GM12878 (cell line): ENCODE data around the gene LRRC74B. TPM values are rescaled to one million over a fixed set of nuclear protein-coding genes. Genes with fewer than 3 reads are reported as not detected.

Source experiments
- ATAC-seq: fragments of 200-7000 bp; cut with Tn5 transposase; 3 replicates; pipeline ENCODE4 v1.9.1; 2020; ENCODE audit warnings: mild to moderate bottlenecking, moderate library complexity
- BruUV-seq: library from RNA; stranded (reverse); fragments of 400-500 nt; replicated peaks from 2 replicates; lab custom pipeline; 2021; lab: Mats Ljungman, UMichigan
- CTCF ChIA-PET: fragments of 300-600 bp; sonication (Branson Sonifier 250); formaldehyde crosslinking; extraction: SDS; loops from one replicate; lab custom pipeline; 2021; ENCODE audit warnings: inconsistent platforms; lab: Yijun Ruan, JAX
- POLR2A ChIA-PET: fragments of 350-600 bp; formaldehyde crosslinking; extraction: SDS; loops from one replicate; lab custom pipeline; 2021; ENCODE audit warnings: inconsistent platforms; lab: Charles Lee
- RAD21 ChIA-PET: fragments of 300-600 bp; sonication (Branson Sonifier 250); formaldehyde crosslinking; loops from one replicate; lab custom pipeline; 2023; ENCODE audit warnings: antibody characterized with exemption; ENCODE audit not compliant: unreplicated experiment; lab: Charles Lee
- SMC1A ChIA-PET: fragments of 300-600 bp; sonication (Branson Sonifier 250); formaldehyde crosslinking; loops from one replicate; lab custom pipeline; 2023; ENCODE audit not compliant: unreplicated experiment, uncharacterized antibody; lab: Charles Lee
- DNase-seq: peaks from one replicate; pipeline ENCODE4 v3.0.0-alpha.2; 2011; ENCODE audit warnings: low read depth, low spot score
- FAIRE-seq: peaks from 3 replicates; lab custom pipeline; 2011; peaks lifted over from hg19 to GRCh38; lab: Jason Lieb, UNC
- H2AFZ ChIP-seq: 2 replicates; pipeline ENCODE4 v1.6.0; 2011; ENCODE audit warnings: low read depth, low read length, control low read depth; ENCODE audit not compliant: control insufficient read depth
- H3K27ac ChIP-seq: 2 replicates; pipeline ENCODE4 v1.5.1; 2011; ENCODE audit warnings: control low read depth; ENCODE audit not compliant: control insufficient read depth, insufficient read depth
- H3K27me3 ChIP-seq, 2 experiments: replicated peaks in 1 of 2; 2 replicates each; pipeline versions ENCODE4 v1.6.0 to v1.6.1; 2011; ENCODE audit warnings: low read length in 1 of 2; ENCODE audit not compliant: control insufficient read depth in 2 of 2, insufficient read depth in 2 of 2
- H3K36me3 ChIP-seq, 2 experiments: 2 replicates each; pipeline ENCODE4 v1.5.1; 2011; ENCODE audit warnings: low read length in 1 of 2; ENCODE audit not compliant: control insufficient read depth in 2 of 2, insufficient read depth in 2 of 2
- H3K4me1 ChIP-seq: 2 replicates; pipeline ENCODE4 v1.6.1; 2011; ENCODE audit warnings: mild to moderate bottlenecking, low read length, moderate library complexity, mixed read lengths; ENCODE audit not compliant: control insufficient read depth, insufficient read depth
- H3K4me2 ChIP-seq: 2 replicates; pipeline ENCODE4 v1.6.0; 2011; ENCODE audit warnings: control low read depth; ENCODE audit not compliant: control insufficient read depth, insufficient read depth
- H3K4me3 ChIP-seq: fragments of 200-600 bp; sonication (generic); 2 replicates; pipeline ENCODE4 v1.5.1; 2016
- H3K79me2 ChIP-seq: 2 replicates; pipeline ENCODE4 v1.6.0; 2011; ENCODE audit warnings: low read length; ENCODE audit not compliant: control insufficient read depth, insufficient read depth
- H3K9ac ChIP-seq: 2 replicates; pipeline ENCODE4 v1.8.0; 2011; ENCODE audit warnings: low read length, control low read depth, mixed read lengths; ENCODE audit not compliant: control insufficient read depth, insufficient read depth
- H3K9me3 ChIP-seq: replicated peaks from 3 replicates; pipeline ENCODE4 v1.5.1; 2011; ENCODE audit warnings: mild to moderate bottlenecking, low read length; ENCODE audit not compliant: control insufficient read depth, insufficient read depth
- H4K20me1 ChIP-seq: 2 replicates; pipeline ENCODE4 v1.6.0; 2011; ENCODE audit not compliant: control insufficient read depth, insufficient read depth
- CREM ChIP-seq: IDR thresholded peaks from 2 replicates; pipeline ENCODE4 v1.6.1; 2014; ENCODE audit warnings: antibody characterized with exemption, low read depth
- FOXM1 ChIP-seq: IDR thresholded peaks from 2 replicates; pipeline ENCODE4 v1.6.1; 2012; ENCODE audit warnings: low read depth, mild to moderate bottlenecking, inconsistent platforms, low read length, moderate library complexity
- GABPA ChIP-seq: IDR thresholded peaks from 2 replicates; pipeline ENCODE4 v1.6.1; 2014; ENCODE audit warnings: antibody characterized with exemption, low read depth, mild to moderate bottlenecking, inconsistent platforms
- NR2C2 ChIP-seq: IDR thresholded peaks from 2 replicates; pipeline ENCODE4 v1.6.1; 2011; ENCODE audit warnings: borderline replicate concordance, low read depth; ENCODE audit not compliant: control insufficient read depth, insufficient read length
- NRF1 ChIP-seq: conservative IDR thresholded peaks from 2 replicates; pipeline ENCODE4 v1.6.1; 2011; ENCODE audit warnings: mild to moderate bottlenecking, low read depth, low read length, improper control_type of control experiment
- SMAD5 ChIP-seq: IDR thresholded peaks from 2 replicates; pipeline ENCODE4 v1.6.1; 2016; ENCODE audit warnings: antibody characterized with exemption, low read depth
- STAT1 ChIP-seq: fragments of 450-650 bp; conservative IDR thresholded peaks from 2 replicates; pipeline ENCODE4 v1.6.1; 2014; ENCODE audit warnings: antibody characterized with exemption, mild to moderate bottlenecking
- TAF1 ChIP-seq: IDR thresholded peaks from 2 replicates; pipeline ENCODE4 v1.6.1; 2011; ENCODE audit warnings: mild to moderate bottlenecking, low read depth, low read length, borderline replicate concordance
- WGBS: methylation state at CpG from one replicate; pipeline ENCODE4 v1.1.6; 2016; ENCODE audit warnings: low lambda C conversion rate; ENCODE audit not compliant: insufficient replicate concordance, insufficient coverage; ENCODE audit errors: missing lambda C conversion rate; 5-methylcytosine and 5-hydroxymethylcytosine counted together
- in situ Hi-C: fragments of 300-500 bp; cut with MboI; formaldehyde crosslinking; loops from 9 replicates; pipeline ENCODE4 v1.14.3; 2018; ENCODE audit warnings: mixed read lengths
- intact Hi-C: fragments of 100-400 bp; cut with micrococcal nuclease; formaldehyde crosslinking; loops from one replicate; pipeline ENCODE4 v1.14.2; 2022; ENCODE audit not compliant: unreplicated experiment
- polyA plus RNA-seq, 11 experiments: library from polyadenylated mRNA; depleted of rRNA in 4 of 11; unstranded in 6 of 11; stranded (reverse) in 5 of 11; fragments of >200 nt; fragmentation: Nextera tagmentation in 4 of 11; fragmentation: Illumina TruSeq in 1 of 11; extraction: Ambion mirVana in 4 of 11; extraction: Trizol in 1 of 11; gene quantifications; 1 replicate in 1 of 11; 2 replicates in 10 of 11; pipeline versions ENCODE4 v1.2.1 to v1.2.3, GENCODE V29; 2011 to 2016; ENCODE audit warnings: inconsistent platforms in 2 of 11, missing spikeins in 2 of 11, low read depth in 1 of 11
- total RNA-seq, 4 experiments: library from RNA; depleted of rRNA in 3 of 4; stranded (reverse); fragments of >200 nt in 3 of 4; fragmentation: Illumina TruSeq in 1 of 4; extraction: Trizol in 1 of 4; gene quantifications; 2 replicates each; pipeline versions ENCODE4 v1.2.1 to v1.2.3, GENCODE V29; 2013 to 2021
- TF ChIP-seq, protein P1 (sequence below): IDR thresholded peaks from 2 replicates; pipeline ENCODE4 v1.6.1; 2011; ENCODE audit warnings: low read depth, low read length, improper control_type of control experiment, borderline replicate concordance

The LRRC74B gene
- total and polyA plus RNA-seq, 10 of the 15 experiments (the other 5 are each of a cell fraction or from before 2014, with no cell fraction given) = not detected

DNA sequence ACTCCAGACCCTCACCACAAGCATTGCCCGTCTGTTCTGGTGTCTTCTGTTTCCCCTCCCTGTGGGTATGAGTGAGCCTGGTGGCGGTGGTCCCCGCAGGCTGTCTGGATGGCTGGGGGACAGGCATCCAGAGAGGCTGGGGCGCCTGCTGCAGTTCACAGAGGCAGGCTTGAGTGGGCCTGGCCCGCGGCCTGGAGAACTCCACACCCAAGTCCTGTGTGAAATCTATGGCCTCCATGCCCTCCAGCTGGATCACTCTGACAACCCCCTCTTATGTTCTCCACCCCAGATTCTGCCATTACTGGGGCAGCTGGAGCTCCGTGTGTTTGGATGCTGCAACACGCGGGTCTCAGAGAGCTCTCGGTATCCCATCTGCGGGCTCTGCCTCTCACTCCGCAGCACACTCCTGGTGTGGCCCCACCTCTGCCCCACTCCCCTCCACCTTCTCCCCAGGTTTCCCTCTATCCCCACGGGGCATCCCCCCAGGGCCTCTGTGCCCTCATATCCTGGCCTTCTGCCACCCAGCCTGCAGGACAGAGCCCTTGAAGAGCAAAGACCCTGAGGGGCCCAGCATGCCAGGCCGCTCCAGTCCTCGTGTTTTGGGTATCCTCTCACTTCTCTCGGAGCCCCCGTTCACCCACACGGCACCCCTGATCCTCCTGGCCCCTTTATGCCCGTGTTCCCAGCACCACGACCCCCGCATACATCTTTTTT, 31.3 kb downstream of the LRRC74B start:
- in situ Hi-C loops (no loop called here), intact Hi-C loops (no loop called here)
- no peaks in the 10 kb centered on the region for H3K36me3 ChIP-seq
- ChIA-PET RAD21 (no interaction called here), SMC1A (no interaction called here), POLR2A (no interaction called here), CTCF (no interaction called here)
- no peak overlapping the region for H3K4me3 ChIP-seq
- no peaks in the 10 kb centered on the region; a peak in 2 of 4 replicates for H3K27me3 ChIP-seq
- no peak overlapping the region for H3K27ac ChIP-seq
- H3K9me3 ChIP-seq = no peaks in the 10 kb centered on the region
- no peak overlapping the region for H3K4me2 ChIP-seq
- TF ChIP-seq GABPA = no peak
- no peak for TF ChIP-seq FOXM1
- no peak for TF ChIP-seq NR2C2
- TF ChIP-seq CREM = no peak
- TF ChIP-seq, protein P1, sequence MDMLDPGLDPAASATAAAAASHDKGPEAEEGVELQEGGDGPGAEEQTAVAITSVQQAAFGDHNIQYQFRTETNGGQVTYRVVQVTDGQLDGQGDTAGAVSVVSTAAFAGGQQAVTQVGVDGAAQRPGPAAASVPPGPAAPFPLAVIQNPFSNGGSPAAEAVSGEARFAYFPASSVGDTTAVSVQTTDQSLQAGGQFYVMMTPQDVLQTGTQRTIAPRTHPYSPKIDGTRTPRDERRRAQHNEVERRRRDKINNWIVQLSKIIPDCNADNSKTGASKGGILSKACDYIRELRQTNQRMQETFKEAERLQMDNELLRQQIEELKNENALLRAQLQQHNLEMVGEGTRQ = no peak
- TF ChIP-seq TAF1 = no peak
- no peak for TF ChIP-seq SMAD5
- TF ChIP-seq NRF1 = no peak
- TF ChIP-seq STAT1 = no peak
- DNase-seq (no peak), FAIRE-seq (no peak), ATAC-seq (no peak)
- H3K9ac ChIP-seq = no peak overlapping the region
- no TSS peak for BruUV-seq
- H4K20me1 ChIP-seq = no peaks in the 10 kb centered on the region
- WGBS = 68% methylated on average over 20 of the region's 21 CpGs
- H3K4me1 ChIP-seq = no peaks in the 10 kb centered on the region
- H2AFZ ChIP-seq = no peak overlapping the region
- no peaks in the 10 kb centered on the region for H3K79me2 ChIP-seq
